ENCODE results near the gene RIMBP2. TPM values are rescaled to one million over a fixed set of nuclear protein-coding genes. Genes with fewer than 3 reads are reported as not detected.
"Not testable (repeated sequence)": the region's sequence is repeated elsewhere in the genome, so short reads cannot be mapped to it uniquely, and the experiment has no call there.

Gene RIMBP2
- total RNA-seq, 1 donor from 2014 or later, result 1.1 TPM

GRCh38 chr12:130742112-130742511 is 26.0 kb upstream of the RIMBP2 start:
- DNase-seq (ENCODE audit: low spot score), result no peak

DNA sequence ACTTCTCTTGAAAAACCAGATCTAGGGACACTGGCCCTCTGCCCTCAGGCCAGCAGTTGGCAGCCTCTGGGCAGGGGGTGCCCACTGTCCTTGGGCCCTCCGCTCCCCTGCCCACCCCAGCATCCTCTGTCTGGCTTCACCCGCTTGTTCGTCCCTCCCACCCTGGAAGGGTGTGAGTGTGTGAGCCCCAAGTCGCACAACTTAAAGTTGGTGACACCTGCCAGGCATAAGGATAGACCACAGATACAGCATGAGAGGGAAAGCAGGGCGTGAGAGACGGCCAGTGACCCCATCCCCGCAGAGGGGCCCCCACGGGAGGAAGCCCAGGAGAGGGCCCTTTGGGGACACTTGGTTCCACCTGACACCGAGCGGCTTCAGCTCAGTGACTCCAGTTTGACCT is 23.5 kb upstream of the RIMBP2 start:
- no peak for DNase-seq (ENCODE audit: low spot score)

GRCh38 chr12:130738403-130738802 is 22.3 kb upstream of the RIMBP2 start:
- DNase-seq (ENCODE audit: low spot score), result not testable (repeated sequence)

GRCh38 chr12:130737731-130738130 is 21.6 kb upstream of the RIMBP2 start:
- DNase-seq (ENCODE audit: low spot score), result no peak

DNA sequence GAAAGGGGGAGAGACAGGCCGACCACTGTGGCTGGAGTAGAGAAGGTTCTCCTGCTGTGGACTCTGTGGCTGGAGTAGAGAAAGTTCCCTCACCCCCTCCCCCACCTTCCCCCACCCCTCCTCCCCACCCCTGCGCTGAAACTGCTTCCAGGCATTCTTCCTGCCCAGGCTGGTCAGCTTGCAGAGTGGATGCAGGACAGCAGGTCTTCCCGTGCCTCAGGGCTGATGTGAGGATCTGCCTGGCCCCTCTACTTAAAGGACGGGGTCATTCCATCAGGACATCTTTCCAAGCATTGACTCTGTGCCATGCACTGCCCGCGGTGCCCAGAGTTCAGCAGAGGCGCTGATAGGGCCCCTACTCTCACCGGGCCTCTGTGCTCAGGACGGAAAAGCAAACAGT is 13.2 kb upstream of the RIMBP2 start:
- no peak for DNase-seq (ENCODE audit: low spot score)

GRCh38 chr12:130728158-130729058 is 12.3 kb upstream of the RIMBP2 start:
- no peak for DNase-seq (ENCODE audit: low spot score)

DNA sequence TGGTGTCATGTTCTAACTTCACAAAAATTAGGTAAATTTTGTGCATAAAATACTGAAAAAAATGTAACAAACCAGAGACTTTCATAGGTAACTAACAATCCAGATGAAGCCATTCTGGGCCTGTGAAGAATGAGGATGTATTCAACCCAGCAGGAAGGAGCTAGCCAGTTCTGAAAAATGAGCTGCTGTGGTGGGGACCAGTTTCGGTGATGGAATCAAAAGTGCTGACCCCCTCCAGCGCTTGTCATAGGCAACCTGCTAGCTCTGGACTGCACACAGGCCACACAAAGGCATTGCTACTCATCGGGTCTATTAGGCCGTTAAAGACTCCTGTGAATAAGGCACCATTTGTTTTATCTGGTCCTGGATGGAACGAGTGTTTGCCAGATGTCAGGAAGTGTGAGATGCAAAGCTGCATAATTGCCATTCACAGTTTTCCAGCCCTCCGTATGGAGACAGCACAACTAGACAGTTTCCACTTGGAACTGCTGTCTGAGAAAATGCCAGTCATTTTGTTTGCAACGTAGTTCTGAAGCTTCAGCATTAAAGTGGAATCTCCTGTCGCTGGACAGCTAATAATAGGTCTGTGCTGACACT is 3.3 kb upstream of the RIMBP2 start:
- DNase-seq (ENCODE audit: low spot score), result no peak

- DNase-seq (ENCODE audit: low spot score), result no peak
Observed at GRCh38 chr12:130717752-130718151, 1.7 kb upstream of the RIMBP2 start.

DNA sequence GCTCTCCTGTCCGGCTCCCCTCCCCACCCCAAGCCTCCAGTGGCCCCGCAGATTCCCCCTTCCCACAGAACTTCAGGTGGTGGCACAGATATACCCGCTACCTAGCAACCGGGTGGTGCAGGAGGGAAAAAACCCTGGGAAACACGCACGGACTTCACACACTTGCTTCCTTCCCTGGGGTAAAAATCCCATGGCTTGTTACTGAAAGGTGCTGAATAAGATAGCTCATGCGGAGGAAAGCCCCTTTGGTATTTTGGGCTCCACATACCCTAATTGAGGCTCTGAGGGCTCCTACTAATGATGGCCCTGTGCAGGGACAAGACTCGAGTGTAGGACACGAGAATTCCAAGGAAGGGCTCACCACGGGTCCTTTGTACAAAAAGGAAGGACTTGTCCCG is 869 bp upstream of the RIMBP2 start:
- DNase-seq (ENCODE audit: low spot score), result no peak

- no peak for DNase-seq (ENCODE audit: low spot score)
Observed at GRCh38 chr12:130715150-130715997, 725 bp downstream of the RIMBP2 start.

DNA sequence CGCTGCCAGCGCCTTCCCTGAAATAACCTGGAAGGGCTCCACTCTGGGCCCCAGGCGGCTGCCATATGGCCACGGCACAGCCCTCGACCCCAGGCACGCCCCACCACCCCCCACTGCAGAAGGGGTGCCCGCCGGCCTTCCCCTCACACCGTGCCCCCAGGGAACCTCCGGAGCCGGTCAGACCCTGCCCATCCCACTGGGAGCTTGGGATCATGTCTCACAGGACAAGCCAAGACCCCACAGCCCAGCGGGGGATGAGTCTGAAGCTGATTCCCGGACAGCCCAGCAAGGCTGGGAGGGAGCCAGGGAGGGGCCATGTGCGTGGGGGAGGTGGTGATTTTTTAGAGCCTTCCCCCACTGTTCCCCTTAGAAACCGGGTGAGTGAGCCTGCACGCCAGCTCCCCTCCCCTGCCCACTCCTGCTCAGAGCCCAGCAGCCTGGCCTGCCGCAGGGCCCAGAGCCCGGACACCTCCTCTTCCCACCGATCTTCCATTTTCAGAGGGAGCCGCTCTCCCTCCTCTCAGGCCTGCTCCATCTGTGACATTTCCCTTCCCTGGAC is 1.4 kb downstream of the RIMBP2 start:
- DNase-seq (ENCODE audit: low spot score), result no peak

DNA sequence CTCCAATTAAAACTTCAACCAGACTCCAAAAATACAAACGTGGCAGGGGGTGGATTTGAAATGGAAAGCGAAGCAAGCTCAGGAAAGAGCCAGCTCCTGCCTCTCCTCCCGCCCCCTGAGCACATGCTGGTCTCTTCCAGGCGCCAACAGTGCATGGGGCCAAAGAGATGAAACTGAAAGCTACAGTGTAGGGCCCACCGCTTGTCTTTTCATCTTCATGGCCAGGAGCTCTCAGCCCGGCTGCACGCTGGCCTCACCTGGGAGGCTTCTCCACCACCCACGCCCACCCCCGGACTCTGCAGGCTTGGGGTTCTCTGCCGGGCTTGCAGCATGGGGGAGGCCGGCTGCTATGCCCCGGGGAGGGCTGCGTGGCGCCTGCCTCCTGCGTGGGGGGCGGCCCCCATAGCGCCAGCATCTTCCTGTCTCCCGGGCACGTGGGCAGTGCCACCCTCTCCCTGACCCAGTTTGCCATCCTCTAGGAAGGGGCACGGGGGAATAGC is 2.0 kb downstream of the RIMBP2 start:
- no peak for DNase-seq (ENCODE audit: low spot score)

DNA sequence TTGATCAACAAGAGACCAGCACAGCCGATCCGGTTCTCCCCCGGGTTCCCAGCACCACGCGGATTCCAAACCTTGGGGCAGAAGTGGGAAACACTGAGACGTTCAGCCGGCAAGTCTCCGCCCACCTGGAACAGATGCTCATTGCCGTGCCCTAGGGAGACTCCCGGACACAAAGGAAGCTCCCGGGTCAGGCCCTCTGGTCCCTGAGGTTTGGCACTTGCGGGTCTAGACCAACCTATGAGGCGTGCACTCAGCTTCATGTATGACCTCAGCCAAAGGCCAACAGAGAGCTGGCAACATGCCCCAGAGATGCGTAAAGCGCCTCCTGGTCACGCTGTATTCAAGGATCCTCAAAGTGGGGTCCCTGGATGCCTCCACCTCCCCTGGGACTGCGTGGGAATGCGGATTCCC is 2.5 kb downstream of the RIMBP2 start:
- peak; percentile 80 for DNase-seq (ENCODE audit: low spot score)

- DNase-seq (ENCODE audit: low spot score), result peak; percentile 68
Observed at GRCh38 chr12:130712346-130713065, 3.6 kb downstream of the RIMBP2 start.

GRCh38 chr12:130711756-130712155 is 4.3 kb downstream of the RIMBP2 start:
- DNase-seq (ENCODE audit: low spot score), result peak; percentile 74

GRCh38 chr12:130710733-130711080 is 5.4 kb downstream of the RIMBP2 start:
- peak; percentile 73 for DNase-seq (ENCODE audit: low spot score)

DNA sequence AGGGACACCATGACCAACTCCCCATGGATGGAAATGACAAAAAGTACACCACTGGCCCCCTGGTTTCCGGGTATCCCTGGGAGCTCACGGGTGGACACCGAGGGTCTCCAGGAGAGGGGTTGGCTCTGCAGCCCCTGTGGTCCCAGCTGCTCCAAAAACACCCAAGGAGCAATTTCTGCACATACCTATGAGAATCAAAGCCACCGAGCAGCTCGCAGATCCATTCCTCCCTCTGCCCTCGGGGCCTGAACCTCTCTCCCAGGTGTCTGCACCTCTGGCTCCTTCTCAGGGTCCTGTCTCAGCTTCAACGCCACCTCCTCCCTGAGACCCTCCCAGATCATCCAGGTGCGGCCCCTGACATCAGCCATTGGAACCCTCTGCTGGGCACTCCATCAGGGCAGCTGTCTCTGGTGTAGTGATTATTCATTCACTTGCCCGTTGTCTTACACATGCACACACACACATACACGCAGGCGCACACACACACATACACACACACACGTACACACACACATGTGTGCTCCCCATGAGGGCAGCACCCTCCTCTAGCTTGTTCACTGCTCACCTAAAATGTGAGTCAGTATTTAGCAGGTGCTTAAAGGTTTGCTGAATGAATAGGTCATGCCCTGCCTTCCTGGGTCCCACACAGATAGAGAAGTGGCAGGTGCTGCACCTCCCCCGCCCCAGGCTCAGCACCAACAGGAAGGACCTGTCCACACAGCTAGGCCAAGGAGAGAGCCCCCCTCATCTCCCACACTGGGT is 5.9 kb downstream of the RIMBP2 start:
- DNase-seq (ENCODE audit: low spot score), result peak; percentile 73

DNA sequence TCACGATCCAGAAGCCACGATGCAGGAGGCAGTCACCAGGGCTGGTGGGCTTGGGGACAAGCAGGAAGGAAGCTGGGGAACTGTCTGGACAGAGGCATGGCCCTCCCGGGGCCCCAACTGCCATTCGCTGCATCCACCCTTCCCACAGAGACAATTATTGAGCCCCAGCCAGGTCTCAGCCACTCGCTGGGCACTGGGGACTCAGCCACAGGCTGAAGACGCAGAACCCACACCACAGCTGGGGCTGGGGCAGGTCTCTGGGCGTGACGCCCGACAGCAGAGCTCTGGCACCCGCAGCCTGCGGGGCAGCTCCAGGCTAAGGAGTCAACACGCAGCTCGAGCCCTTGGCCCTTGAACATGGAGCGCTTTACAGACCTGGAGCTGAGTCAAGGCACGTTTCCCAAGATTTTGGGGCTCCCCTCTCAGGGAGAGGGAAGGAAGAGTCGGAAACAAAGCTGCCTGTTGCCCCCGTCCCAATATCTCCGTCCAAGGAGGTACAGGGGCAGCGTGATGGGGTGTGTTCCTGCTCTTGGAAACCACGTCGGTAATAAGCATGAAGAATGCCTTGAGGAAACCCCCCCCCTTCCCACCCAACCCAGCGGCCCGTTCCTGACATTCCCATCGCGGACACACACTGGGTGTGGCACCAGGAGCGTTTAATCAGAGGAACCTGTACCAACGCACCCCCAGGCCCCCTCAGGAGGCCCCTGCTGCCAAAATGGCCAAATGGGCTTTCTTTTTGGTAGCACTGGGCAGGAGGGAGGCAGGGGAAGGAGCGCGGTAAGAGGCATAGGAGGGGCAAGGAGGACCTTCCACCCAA is 6.7 kb downstream of the RIMBP2 start:
- peak; percentile 87 for DNase-seq (ENCODE audit: low spot score)

DNA sequence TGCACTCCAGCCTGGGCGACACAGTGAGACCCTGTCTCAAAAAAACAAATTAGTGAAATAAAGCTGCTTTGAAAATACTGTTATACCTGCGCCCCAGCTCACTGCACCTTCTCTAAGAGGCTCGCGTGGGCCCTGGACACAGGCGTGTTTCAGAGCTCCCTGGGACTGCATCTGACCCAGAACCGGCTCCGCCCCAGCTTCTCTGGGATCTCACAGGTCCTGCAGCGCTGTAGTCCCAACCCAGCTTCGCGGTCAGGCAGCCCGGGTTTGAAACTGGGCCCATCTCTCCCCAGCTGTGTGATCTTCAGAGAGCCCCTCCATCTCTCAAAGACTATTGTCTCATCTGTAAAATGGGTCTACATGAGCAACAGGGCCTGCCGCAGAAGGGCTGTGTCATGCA is 7.5 kb downstream of the RIMBP2 start:
- peak; percentile 85 for DNase-seq (ENCODE audit: low spot score)

Measured in mesenteric fat pad (tissue), 1 donor.